Activated T-helper 1 cell treated with anti-CD3 and anti-CD28 coated beads, Interleukin-2, amount 50 U/mL, for 16 hours (primary cell): ENCODE results near the gene UQCRC1.
"Not testable (repeated sequence)": the region's sequence is repeated elsewhere in the genome, so short reads cannot be mapped to it uniquely, and the experiment has no call there.

ENCODE experiments used
- DNase-seq, 2 donors: peaks; one replicate each; pipeline ENCODE4 v3.0.0-alpha.2; 2020; ENCODE audit warnings: low read depth in 1 of 2, low spot score in 1 of 2

Gene UQCRC1

DNA sequence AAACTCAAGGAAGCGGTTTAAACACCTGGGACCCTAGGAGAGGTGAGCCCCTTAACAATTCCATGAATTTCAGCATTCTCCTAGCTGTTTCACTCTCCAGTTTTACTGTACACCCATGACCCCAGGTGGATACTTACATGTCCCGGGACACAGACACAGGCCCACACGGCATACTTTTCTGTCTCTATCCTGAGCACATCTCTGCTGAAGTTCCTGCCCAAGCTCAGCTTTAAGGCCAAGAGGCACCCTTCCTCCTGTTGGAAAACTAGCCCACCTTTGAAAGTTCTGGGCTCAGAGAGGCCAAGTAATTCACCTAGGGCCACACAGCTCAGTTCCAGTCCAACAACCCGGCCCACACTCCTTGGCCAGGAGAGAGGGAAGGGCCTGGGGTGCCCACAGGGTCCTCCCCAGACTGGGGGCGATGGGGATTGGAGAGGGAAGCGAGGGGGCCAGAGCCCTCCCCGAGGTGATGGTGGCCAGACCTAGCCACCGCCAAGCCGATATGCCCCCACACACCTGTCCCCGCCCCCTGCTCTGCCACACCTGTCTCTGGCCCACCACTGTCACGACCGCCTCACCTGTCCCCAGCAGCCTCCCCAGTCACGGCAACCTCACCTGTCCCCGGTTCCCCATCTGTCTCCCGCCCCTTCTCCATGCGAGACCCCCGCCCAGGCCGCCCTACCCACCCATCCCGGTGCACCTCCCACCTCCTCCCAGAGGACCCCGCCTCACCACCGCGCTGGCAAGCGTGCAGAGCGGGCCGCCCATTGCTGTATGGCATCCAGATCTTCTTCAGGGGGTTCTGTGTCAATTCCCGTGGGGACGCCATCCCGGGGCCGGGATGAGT is 53.3 kb downstream of the UQCRC1 start:
- DNase-seq, result peak in 1 of 2 donors; percentile 8

DNA sequence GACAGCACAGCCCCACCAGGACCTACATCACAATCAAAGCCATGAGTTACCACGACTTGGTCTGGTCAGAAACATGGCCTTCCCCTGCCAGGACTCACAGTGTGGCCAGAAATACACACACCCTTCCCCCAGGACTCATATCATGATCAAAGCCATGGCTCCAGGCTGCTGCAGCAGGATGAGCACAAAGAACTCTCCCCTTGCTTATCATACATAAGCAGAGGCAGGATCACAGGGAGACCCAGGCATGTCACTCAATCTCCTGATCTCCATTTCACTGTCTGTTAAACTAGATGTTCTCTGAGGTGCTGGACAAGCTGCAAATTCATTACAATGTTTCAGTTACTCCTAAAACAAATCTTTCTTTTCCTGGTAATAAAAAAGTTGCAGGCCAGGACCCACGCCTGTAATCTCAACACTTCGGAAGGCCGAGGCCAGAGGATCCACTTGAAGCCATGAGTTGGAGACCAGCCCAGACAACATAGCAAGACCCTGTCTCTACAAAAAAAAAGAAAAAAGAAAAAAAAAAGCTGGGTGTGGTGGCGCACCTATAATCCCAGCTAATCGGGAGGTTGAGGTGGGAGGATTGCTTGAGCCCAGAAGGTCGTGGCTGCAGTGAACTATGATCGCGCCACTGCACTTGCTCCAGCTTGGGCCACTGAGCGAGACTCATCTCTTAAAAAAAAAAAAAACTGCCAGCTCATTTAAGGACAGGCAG is 54.1 kb downstream of the UQCRC1 start:
- no peak for DNase-seq

GRCh38 chr3:48553886-48554845 is 55.3 kb downstream of the UQCRC1 start:
- DNase-seq, result no peak

GRCh38 chr3:48553361-48553760 is 56.1 kb downstream of the UQCRC1 start:
- DNase-seq, result no peak

- no peak for DNase-seq
Measured at GRCh38 chr3:48552111-48552951, 57.1 kb downstream of the UQCRC1 start.

- DNase-seq, result not testable (repeated sequence)
Measured at GRCh38 chr3:48551651-48552050, 57.8 kb downstream of the UQCRC1 start.
